MCF 10A (cell line): ENCODE results near the gene SEMA5A. TPM values are rescaled to one million over a fixed set of nuclear protein-coding genes. Genes with fewer than 3 reads are reported as not detected.
"Not testable (repeated sequence)": the region's sequence is repeated elsewhere in the genome, so short reads cannot be mapped to it uniquely, and the experiment has no call there.

Experiments
- BruUV-seq: library from RNA; stranded (reverse); fragments of 400-500 nt; replicated peaks from 2 replicates; lab custom pipeline; 2021; lab: Mats Ljungman, UMichigan
- CTCF ChIA-PET: fragments of 300-600 bp; sonication (Branson Sonifier 250); formaldehyde crosslinking; extraction: SDS; loops from one replicate; lab custom pipeline; 2021; ENCODE audit warnings: antibody characterized with exemption, inconsistent platforms; lab: Yijun Ruan, JAX
- POLR2A ChIA-PET: fragments of 300-600, 350-650 bp; sonication (Branson Sonifier 250); formaldehyde crosslinking; extraction: SDS; loops from one replicate; lab custom pipeline; 2020; ENCODE audit warnings: antibody characterized with exemption, inconsistent platforms; lab: Yijun Ruan, JAX
- DNase-seq: peaks from one replicate; pipeline ENCODE4 v3.0.0-alpha.2; 2018; ENCODE audit not compliant: unreplicated experiment
- H3K27ac Mint-ChIP-seq: one replicate; pipeline ENCODE4 v1.8.0; 2022; ENCODE audit warnings: mild to moderate bottlenecking, low read depth, mixed read lengths; ENCODE audit not compliant: unreplicated experiment
- H3K27me3 Mint-ChIP-seq: one replicate; pipeline ENCODE4 v1.8.0; 2022; ENCODE audit warnings: mixed read lengths; ENCODE audit not compliant: insufficient read depth, unreplicated experiment
- H3K36me3 Mint-ChIP-seq: one replicate; pipeline ENCODE4 v1.8.0; 2022; ENCODE audit warnings: mild to moderate bottlenecking, moderate library complexity, mixed read lengths; ENCODE audit not compliant: insufficient read depth, unreplicated experiment
- H3K4me1 Mint-ChIP-seq: one replicate; pipeline ENCODE4 v1.8.0; 2022; ENCODE audit warnings: mixed read lengths; ENCODE audit not compliant: insufficient read depth, unreplicated experiment
- H3K4me3 Mint-ChIP-seq: one replicate; pipeline ENCODE4 v1.8.0; 2022; ENCODE audit warnings: mild to moderate bottlenecking, moderate library complexity, mixed read lengths; ENCODE audit not compliant: unreplicated experiment
- H3K9me3 Mint-ChIP-seq: one replicate; pipeline ENCODE4 v1.8.0; 2022; ENCODE audit warnings: mixed read lengths; ENCODE audit not compliant: unreplicated experiment
- intact Hi-C: fragments of 100-400 bp; cut with micrococcal nuclease; formaldehyde crosslinking; loops from 2 replicates; pipeline ENCODE4 v1.14.1; 2022
- total RNA-seq: library from RNA; stranded (reverse); gene quantifications from 2 replicates; pipeline ENCODE4 v1.2.3, GENCODE V29; 2022
- TF ChIP-seq, protein P1 (sequence below): fragments of 200-600 bp; IDR thresholded peaks from one replicate; pipeline ENCODE4 v1.8.0; 2022; ENCODE audit warnings: antibody characterized with exemption, mild to moderate bottlenecking; ENCODE audit not compliant: unreplicated experiment

Gene SEMA5A
- total RNA-seq, 1 experiment from 2014 or later, result 1.2 TPM

GRCh38 chr5:9354336-9355081 lies 191.4 kb downstream of the SEMA5A start:
- Mint-ChIP-seq H3K36me3 (no peaks in the 10 kb centered on the region), H3K27ac (no peak overlapping the region), H3K4me1 (peaks cover 11% of the 10 kb centered on the region), H3K27me3 (no peaks in the 10 kb centered on the region), H3K9me3 (peaks cover 15% of the 10 kb centered on the region), H3K4me3 (no peak overlapping the region)
- BruUV-seq, result no TSS peak
- TF ChIP-seq, protein P1, sequence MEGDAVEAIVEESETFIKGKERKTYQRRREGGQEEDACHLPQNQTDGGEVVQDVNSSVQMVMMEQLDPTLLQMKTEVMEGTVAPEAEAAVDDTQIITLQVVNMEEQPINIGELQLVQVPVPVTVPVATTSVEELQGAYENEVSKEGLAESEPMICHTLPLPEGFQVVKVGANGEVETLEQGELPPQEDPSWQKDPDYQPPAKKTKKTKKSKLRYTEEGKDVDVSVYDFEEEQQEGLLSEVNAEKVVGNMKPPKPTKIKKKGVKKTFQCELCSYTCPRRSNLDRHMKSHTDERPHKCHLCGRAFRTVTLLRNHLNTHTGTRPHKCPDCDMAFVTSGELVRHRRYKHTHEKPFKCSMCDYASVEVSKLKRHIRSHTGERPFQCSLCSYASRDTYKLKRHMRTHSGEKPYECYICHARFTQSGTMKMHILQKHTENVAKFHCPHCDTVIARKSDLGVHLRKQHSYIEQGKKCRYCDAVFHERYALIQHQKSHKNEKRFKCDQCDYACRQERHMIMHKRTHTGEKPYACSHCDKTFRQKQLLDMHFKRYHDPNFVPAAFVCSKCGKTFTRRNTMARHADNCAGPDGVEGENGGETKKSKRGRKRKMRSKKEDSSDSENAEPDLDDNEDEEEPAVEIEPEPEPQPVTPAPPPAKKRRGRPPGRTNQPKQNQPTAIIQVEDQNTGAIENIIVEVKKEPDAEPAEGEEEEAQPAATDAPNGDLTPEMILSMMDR, result no peak
- POLR2A ChIA-PET, result interaction anchor here (0.8 to 1.2 kb wide), 2 partner anchors 11 to 1485 kb away, joined by 3 to 5 read pairs; partner anchors contain the start of genes FASTKD3 and MTRR
- intact Hi-C loops, result no loop called here
- no peak for DNase-seq
- CTCF ChIA-PET, result interaction anchor here (0.5 to 1.1 kb wide), 4 partner anchors 189 to 1069 kb away, joined by 3 to 5 read pairs (median 4); no protein-coding TSS in a partner anchor

DNA sequence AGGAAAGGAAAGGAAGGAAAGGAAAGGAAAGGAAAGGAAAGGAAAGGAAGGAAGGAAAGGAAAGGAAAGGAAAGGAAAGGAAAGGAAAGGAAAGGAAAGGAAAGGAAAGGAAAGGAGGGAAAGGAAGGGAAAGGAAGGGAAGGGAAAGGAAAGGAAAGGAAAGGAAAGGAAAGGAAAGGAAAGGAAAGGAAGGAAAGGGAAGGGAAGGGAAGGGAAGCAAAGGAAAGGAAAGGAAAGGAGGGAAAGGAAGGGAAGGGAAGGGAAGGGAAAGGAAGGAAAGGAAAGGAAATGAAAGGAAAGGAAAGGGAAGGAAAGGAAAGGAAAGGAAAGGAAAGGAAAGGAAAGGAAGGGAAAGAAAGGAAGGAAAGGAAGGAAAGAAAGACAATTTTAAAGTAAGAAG lies 192.8 kb downstream of the SEMA5A start:
- POLR2A ChIA-PET, H3K36me3 Mint-ChIP-seq, H3K4me3 Mint-ChIP-seq, DNase-seq, CTCF ChIA-PET, H3K27ac Mint-ChIP-seq, intact Hi-C loops, BruUV-seq, H3K27me3 Mint-ChIP-seq: not testable (repeated sequence)
- peaks cover 24% of the 10 kb centered on the region for H3K4me1 Mint-ChIP-seq
- peaks cover 15% of the 10 kb centered on the region for H3K9me3 Mint-ChIP-seq

DNA sequence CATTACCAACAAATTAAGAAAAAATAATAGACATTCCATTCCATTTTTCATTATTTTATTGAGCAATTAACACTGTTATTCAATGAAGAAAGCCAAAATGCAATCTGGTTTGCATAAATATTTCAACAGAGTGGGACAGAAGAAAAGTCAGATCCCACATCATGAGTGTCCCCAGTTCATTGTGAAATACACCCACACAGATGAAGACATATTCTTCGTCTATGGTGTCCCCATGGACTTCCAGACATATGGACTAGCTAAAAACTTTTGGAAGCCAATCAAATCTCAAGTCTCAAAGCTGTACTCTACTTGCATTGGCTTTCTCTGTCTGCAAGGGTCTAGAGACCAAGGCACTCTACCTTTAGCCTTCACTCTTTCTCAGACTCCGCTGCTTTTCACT lies 194.3 kb downstream of the SEMA5A start:
- Mint-ChIP-seq H3K9me3 (peaks cover 15% of the 10 kb centered on the region), H3K4me3 (no peak overlapping the region), H3K4me1 (peaks cover 27% of the 10 kb centered on the region), H3K27ac (no peak overlapping the region), H3K36me3 (no peaks in the 10 kb centered on the region), H3K27me3 (no peaks in the 10 kb centered on the region)
- TF ChIP-seq, protein P1, result no peak
- ChIA-PET CTCF (no interaction called here), POLR2A (interaction anchor here (1.2 kb wide), 1 partner anchor 13 kb away, joined by 4 read pairs; no protein-coding TSS in a partner anchor)
- peak; percentile 27 for DNase-seq
- BruUV-seq, result no TSS peak
- intact Hi-C loops, result no loop called here

DNA sequence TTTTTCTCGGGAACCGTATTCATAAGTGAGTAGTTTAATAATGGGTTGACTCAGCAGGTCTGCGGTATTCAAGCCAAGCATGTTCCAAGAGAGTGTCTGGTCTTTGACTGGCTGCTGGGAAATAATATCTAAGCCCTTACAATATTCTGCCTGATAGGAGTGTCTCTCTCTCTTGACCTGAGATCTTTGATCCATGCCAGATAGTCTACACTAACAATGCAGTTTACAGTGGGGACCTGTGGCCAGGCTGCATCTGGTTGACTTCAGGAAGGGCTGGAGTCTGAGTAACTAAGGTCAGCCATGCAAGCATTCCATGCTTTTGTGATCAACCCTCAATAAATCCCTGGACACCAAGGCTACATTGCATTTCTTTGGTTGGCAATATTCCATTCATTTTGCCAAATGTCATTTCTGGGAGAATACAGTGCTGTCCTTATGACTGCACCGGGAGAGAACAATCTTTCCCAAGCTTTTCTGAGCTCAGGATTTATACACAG lies 195.5 kb downstream of the SEMA5A start:
- Mint-ChIP-seq H3K27ac (no peak overlapping the region), H3K9me3 (peaks cover 13% of the 10 kb centered on the region), H3K4me1 (peaks cover 26% of the 10 kb centered on the region), H3K36me3 (no peaks in the 10 kb centered on the region), H3K27me3 (no peaks in the 10 kb centered on the region), H3K4me3 (no peak overlapping the region)
- no TSS peak for BruUV-seq
- DNase-seq, result peak; percentile 11
- ChIA-PET CTCF (interaction anchor here (0.7 to 1.0 kb wide), 2 partner anchors 194 to 201 kb away, joined by 3 to 8 read pairs; no protein-coding TSS in a partner anchor), POLR2A (interaction anchor here (1.2 kb wide), 1 partner anchor 14 kb away, joined by 4 read pairs; no protein-coding TSS in a partner anchor)
- intact Hi-C loops, result no loop called here
- TF ChIP-seq, protein P1, result no peak
